Fibroblast of the aortic adventitia (primary cell): ENCODE data around the gene STIMATE. TPM values are rescaled to one million over a fixed set of nuclear protein-coding genes. Genes with fewer than 3 reads are reported as not detected.
A peak's percentile ranks its signal among the peaks of the same experiment; 100 is the strongest.

Source experiments
- DNase-seq: peaks from one replicate; pipeline ENCODE4 v3.0.0-alpha.2; 2010; ENCODE audit warnings: low read depth
- H3K4me3 ChIP-seq: 2 replicates; pipeline ENCODE4 v1.5.1; 2011; ENCODE audit warnings: low read depth, mild to moderate bottlenecking, control low read depth, low read length, moderate library complexity
- total RNA-seq: library from RNA; depleted of rRNA; stranded (reverse); fragments of >200 nt; gene quantifications from 2 replicates; pipeline ENCODE4 v1.2.3, GENCODE V29; 2012; ENCODE audit warnings: low replicate concordance
- TF ChIP-seq, protein P1 (sequence below): IDR thresholded peaks from 2 replicates; pipeline ENCODE4 v1.5.1; 2011; ENCODE audit warnings: mild to moderate bottlenecking, low read length, control low read depth, inconsistent platforms; ENCODE audit not compliant: insufficient read depth

Gene STIMATE
- total RNA-seq, 1 donor: 13.1 TPM

DNA sequence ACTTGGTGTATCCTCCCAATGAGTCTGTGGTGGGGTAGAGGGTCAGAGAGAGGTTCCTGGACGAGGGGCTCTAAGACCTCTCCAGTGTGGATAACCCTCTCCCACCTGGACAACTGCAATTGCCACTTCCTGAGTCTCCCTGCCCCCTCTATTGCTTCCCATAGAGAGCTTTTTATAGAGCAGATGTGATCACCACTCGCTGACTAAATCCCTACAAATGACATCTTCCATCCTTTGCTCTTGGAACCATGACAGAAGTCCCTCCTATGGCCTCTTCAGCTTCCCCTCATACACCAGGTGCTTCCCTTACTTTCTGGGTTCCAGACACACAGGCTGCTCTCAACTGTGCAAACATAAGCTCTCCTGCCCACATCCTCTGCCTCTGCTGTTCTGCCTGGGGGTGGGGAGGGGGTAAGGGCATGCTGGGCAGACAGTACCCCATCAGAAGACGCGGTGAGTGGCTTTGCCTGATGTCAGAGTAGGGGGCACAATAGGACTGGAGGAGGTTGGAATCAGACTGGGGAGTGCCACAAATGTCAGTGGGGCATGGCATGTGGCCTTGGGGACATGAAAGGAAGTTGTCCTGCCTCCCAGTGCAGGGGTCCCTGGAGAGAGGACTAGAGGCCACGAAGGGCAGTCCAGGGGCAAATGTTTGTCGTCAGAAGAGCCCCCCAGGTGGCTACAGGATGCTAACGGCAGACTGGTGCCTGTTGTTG, 87.5 kb downstream of the STIMATE start:
- DNase-seq: no peak
- H3K4me3 ChIP-seq: no peak overlapping the region
- TF ChIP-seq, protein P1, sequence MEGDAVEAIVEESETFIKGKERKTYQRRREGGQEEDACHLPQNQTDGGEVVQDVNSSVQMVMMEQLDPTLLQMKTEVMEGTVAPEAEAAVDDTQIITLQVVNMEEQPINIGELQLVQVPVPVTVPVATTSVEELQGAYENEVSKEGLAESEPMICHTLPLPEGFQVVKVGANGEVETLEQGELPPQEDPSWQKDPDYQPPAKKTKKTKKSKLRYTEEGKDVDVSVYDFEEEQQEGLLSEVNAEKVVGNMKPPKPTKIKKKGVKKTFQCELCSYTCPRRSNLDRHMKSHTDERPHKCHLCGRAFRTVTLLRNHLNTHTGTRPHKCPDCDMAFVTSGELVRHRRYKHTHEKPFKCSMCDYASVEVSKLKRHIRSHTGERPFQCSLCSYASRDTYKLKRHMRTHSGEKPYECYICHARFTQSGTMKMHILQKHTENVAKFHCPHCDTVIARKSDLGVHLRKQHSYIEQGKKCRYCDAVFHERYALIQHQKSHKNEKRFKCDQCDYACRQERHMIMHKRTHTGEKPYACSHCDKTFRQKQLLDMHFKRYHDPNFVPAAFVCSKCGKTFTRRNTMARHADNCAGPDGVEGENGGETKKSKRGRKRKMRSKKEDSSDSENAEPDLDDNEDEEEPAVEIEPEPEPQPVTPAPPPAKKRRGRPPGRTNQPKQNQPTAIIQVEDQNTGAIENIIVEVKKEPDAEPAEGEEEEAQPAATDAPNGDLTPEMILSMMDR: no peak

GRCh38 chr3:52809149-52809548, 88.2 kb downstream of the STIMATE start:
- TF ChIP-seq, protein P1: no peak
- no peak overlapping the region for H3K4me3 ChIP-seq
- DNase-seq: no peak

DNA sequence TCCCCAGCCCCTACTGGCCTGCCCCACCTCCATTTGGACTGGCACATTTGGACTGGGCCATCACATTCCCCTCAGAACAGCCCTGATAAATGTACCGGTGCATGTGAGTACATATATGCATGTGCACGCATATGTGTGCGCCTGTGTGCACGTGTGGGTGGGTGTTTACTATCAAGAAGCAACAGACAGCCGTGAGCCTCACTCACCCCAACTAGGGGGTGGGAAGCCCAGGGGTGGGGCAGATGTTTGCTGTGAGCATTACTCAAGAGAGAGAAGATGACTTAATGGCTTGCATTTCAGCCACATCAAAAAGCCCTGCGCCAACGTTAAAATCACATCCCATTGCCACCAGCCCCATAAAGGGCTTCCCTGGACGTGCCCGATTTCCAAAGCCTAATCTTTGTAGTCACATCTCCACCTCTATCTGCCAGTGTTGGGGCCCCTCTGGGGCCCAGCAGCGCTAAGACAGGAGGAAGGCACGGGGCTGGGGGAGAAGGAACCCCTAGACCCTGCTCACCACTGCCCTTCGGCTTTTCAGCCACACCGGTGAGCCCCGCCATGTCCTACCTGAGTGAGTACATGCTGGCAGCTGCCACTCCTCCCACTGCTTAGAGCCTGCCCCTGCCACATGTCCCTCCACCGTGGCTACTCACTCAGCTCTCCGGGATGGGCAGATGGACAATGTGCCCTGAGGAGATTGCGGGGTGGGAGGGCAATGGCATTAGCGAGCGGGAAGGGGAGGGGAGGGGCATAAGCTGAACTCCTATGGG, 91.9 kb downstream of the STIMATE start:
- no peak overlapping the region for H3K4me3 ChIP-seq
- no peak for DNase-seq
- TF ChIP-seq, protein P1: no peak

DNA sequence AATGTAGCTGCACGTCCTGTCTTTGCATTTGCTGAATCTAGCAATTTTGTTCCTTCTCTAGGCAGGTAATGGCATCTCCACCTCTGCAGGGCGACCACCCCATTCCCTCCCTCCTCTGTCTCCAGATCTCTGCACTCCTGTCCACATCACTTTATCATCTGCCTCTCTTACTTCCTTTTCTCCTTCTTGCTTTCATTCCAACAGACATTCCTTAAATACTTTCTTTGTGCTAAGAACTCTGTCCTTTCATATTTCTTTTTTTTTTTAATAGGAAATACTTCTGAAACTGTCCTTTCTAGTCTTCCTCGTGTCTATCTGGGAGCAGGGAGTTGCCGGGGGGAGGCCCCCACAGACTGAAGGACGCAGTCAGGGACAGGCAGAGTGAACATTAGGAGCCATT, 95.5 kb downstream of the STIMATE start:
- DNase-seq: peak; percentile 10
- TF ChIP-seq, protein P1: no peak
- no peak overlapping the region for H3K4me3 ChIP-seq

DNA sequence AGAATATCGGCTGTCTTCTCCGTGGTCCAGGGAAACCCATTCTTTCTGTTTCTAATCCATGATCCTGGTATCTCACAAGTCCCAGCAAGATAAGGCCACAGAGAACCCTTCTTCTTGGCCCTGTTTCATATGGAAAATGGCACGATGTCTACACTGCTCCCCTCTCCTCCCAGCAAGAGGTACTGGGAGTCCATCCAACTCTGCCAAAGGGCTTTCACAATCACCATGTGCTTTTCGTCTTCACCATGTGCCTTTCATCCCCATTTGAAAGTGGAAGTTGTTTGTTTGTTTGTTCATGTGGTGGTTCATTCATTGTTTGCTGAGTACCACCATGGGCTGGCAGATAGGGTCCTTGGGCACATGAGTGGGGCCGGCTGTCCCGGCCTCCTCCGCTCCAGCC, 97.3 kb downstream of the STIMATE start:
- peak; percentile 16 for DNase-seq
- no peak overlapping the region for H3K4me3 ChIP-seq
- TF ChIP-seq, protein P1: no peak

- no peak overlapping the region for H3K4me3 ChIP-seq
- DNase-seq: no peak
- TF ChIP-seq, protein P1: peak; percentile 35
These were observed 98.3 kb downstream of the STIMATE start for GRCh38 chr3:52798978-52799476.
